Activated CD8-positive, alpha-beta memory T cell treated with anti-CD3 and anti-CD28 coated beads for 48 hours (primary cell): ENCODE measurements around the gene TPK1.
"Not testable (repeated sequence)": the region's sequence is repeated elsewhere in the genome, so short reads cannot be mapped to it uniquely, and the experiment has no call there.

Source experiments
- DNase-seq, 3 experiments: peaks; one replicate each; pipeline ENCODE4 v3.0.0-alpha.2; 2020; ENCODE audit warnings: low read depth in 2 of 3, low spot score in 2 of 3

Gene TPK1

GRCh38 chr7:144726840-144727239, 109.0 kb downstream of the TPK1 start:
- DNase-seq = not testable (repeated sequence)

DNA sequence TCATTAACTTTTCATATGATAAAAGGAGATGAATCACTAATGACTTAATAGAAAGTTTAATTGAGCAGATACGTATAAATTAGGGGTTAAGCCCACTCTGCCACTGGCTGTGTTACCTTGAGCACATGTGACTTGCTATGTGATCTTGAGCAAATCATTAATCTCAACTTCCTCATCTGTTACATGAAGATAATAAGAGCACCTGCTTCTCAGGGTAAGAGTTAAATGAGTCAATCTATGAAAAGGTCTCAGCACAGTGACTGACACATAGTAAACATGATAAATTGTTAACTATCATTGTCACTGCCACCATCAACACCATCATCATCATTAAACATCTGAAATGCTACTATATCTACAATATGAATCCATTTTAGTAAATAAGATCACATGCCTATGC, 110.8 kb downstream of the TPK1 start:
- no peak for DNase-seq

GRCh38 chr7:144723301-144723700, 112.6 kb downstream of the TPK1 start:
- no peak for DNase-seq

- DNase-seq = no peak
Measured at GRCh38 chr7:144720710-144721109, 115.1 kb downstream of the TPK1 start.

GRCh38 chr7:144720149-144720548, 115.7 kb downstream of the TPK1 start:
- no peak for DNase-seq

DNA sequence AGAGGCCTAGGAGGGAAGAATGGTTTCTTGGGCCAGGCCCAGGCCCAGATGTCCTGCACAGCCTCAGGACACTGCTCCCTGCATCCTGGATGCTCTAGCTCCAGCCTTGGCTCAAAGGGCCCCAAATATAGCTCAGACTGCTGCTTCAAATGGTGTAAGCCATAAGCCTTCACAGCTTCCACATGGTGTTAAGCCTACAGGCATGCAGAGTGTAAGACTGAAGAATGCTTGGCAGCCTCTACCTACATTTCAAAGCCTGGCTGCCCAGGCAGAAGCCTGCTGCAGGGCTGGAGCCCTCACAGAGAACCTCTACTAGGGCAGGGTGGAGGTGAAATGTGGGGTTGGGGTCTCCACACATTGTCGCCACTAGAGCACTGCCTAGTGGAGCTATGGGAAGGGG, 118.1 kb downstream of the TPK1 start:
- no peak for DNase-seq

- DNase-seq = no peak
Measured at GRCh38 chr7:144713850-144714249, 122.0 kb downstream of the TPK1 start.

GRCh38 chr7:144710791-144711190, 125.1 kb downstream of the TPK1 start:
- no peak for DNase-seq

DNA sequence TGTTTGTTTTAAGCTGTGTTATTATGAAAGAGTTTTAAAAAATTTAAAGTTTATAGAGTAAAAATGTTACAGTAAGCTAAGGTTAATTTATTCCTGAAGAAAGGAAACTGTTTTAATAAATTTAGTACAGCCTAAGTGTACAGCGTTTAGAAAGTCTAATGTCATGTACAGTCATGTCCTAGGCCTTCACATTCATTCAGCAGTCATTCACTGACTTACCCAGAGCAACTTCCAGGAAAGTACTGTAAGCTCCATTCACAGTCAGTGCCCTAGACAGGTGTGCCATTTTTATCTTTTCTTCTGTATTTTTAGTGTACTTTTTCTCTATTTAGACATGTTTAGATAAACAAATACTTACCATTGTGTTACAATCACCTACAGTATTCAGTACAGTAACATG, 126.8 kb downstream of the TPK1 start:
- DNase-seq = no peak

DNA sequence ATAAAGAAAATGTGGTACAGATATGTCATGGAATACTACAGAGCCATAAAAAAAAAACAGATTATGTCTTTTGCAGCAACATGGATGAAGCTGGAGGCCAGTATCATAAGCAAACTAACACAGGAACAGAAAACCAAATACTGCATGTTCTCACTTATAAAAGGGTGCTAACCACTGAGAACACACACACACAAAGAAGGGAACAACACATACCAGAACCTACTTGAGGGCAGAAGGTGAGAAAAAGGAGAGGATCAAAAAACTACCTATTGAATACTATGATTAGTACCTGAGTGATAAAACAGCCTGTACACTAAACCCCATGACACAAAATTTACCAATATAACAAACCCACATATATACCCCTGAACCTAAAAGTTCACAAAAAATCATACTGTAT, 144.6 kb downstream of the TPK1 start:
- DNase-seq = no peak

- DNase-seq = no peak
Measured at GRCh38 chr7:144682581-144683280, 153.1 kb downstream of the TPK1 start.

- no peak for DNase-seq
Measured at GRCh38 chr7:144676492-144676891, 159.4 kb downstream of the TPK1 start.

- DNase-seq = no peak
Measured at GRCh38 chr7:144674550-144674949, 161.3 kb downstream of the TPK1 start.

DNA sequence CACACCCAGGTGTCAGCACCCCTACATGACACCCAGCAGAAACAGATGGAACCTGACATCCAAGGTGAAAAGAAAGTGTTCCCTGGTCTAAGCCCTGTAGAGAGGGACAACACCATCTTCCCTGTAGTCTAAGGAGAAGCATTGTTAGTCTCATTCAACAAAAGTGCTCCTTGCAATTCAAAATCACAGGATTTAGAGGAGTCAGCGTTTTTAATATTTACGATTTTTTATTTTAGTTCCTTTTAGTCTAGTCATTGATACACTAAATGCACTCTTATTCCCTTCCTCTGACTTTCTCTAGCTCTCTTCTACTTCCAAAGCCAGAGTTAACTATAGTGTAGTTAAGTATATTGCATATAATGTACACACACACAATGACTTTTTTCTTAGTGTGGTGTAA, 163.0 kb downstream of the TPK1 start:
- DNase-seq = no peak

DNA sequence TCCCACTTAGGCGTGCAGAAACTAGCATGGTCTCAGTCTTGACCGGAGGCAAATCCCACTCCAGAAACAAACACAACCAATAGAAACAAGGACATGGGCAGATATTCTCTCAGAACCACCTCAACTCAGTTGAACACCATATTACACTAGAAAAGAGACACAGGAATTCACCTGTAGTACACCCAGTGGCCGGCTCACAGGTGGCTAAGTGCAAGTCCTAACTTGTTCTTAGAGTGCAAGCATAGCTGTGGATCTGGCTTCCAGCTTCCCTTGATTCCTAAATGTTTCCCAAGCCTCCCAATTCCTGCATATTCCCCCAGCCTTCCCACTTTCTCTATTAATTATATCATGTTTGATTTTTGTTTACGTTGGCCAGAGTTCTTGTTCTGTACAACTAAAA, 164.4 kb downstream of the TPK1 start:
- no peak for DNase-seq

DNA sequence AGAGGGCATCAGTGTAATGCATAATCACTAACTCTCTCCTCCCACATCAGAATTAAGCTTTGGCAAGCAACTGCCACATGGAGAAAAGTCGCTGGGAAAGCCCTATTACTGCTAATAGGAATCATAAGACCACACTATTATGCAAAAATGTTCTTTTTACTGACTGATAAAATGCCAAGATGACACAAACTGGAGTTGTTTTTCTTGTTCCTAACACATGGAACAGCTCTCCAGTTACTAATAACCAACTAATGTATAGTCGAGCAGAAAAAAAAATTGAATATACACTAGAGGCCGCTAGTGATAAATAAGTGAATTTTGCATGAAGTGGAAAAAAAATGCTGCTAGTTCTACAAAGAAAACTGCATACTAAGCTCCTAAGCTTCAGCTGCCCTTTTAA, 165.6 kb downstream of the TPK1 start:
- no peak for DNase-seq

- no peak for DNase-seq
Measured at GRCh38 chr7:144668503-144668902, 167.3 kb downstream of the TPK1 start.

GRCh38 chr7:144665689-144666381, 170.0 kb downstream of the TPK1 start:
- DNase-seq = no peak

GRCh38 chr7:144659211-144659610, 176.6 kb downstream of the TPK1 start:
- no peak for DNase-seq

DNA sequence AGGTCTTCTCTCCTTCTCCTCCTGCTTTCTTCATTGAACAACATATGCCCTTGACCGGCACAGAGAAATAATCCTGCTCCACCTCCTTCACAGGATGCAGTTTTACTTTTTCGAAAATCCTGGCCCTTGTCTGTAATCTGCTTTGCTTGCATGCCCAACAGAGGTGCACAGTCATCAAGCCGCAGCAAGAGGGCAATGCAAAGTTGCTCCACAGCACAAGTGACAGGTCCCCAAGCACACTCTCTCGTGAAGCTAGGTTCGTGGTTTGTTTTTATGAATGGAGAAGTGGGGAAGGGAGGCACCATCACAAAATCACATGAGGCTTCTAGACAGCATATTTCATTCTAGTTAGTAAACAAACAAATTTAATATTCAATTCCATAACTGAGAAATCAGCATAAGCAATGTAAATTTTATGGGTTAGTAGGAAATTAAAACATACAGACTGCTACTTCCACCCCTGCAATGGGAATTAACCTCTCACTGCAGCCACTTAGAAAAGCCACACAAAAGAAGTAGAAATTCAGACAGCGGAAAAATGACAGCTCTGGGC, 178.8 kb downstream of the TPK1 start:
- no peak for DNase-seq

GRCh38 chr7:144653449-144653848, 182.4 kb downstream of the TPK1 start:
- DNase-seq = no peak

- DNase-seq = no peak
Measured at GRCh38 chr7:144650439-144650838, 185.4 kb downstream of the TPK1 start.

DNA sequence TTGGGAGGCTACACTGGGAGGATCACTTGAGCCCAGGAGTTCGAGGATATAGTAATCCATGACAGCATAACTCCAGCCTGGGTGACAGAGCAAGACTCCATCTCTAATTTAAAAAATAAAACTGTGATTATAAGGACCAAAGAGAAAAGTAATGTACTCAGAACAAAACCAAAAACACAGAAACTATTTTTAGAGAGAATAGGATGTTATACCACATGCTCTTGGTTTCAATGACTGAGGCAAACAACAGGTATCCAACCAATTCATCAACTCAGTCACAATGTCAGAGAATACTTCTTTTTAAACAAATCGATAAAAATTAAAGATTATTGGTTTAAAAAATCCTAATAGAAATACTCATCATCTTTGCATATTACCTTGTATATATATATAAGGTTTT, 186.7 kb downstream of the TPK1 start:
- DNase-seq = no peak
